GM06990 (cell line): ENCODE measurements around the gene SEC16A.

Source experiments
- DNase-seq: peaks from one replicate; pipeline ENCODE4 v3.0.0-alpha.2; 2011; ENCODE audit not compliant: insufficient read length; ENCODE audit errors: extremely low read depth
- H3K27me3 ChIP-seq: replicated peaks from 2 replicates; pipeline ENCODE4 v1.6.0; 2011; ENCODE audit warnings: low read length; ENCODE audit not compliant: control insufficient read depth, insufficient read depth
- H3K36me3 ChIP-seq: 2 replicates; pipeline ENCODE4 v1.5.1; 2011; ENCODE audit warnings: low read length; ENCODE audit not compliant: control insufficient read depth, insufficient read depth
- H3K4me3 ChIP-seq: replicated peaks from 2 replicates; pipeline ENCODE4 v1.5.1; 2011; ENCODE audit warnings: low read depth, mild to moderate bottlenecking, control low read depth, low read length
- CTCF ChIP-seq: IDR thresholded peaks from 2 replicates; pipeline ENCODE4 v1.5.1; 2011; ENCODE audit warnings: low read length, control low read depth, mild to moderate bottlenecking, inconsistent platforms; ENCODE audit not compliant: insufficient read depth, poor library complexity, severe bottlenecking

SEC16A gene

GRCh38 chr9:136519263-136520052 lies 36.6 kb upstream of the SEC16A start:
- no peak for TF ChIP-seq CTCF
- Histone ChIP-seq H3K27me3 (no peaks in the 10 kb centered on the region), H3K36me3 (peaks cover 36% of the 10 kb centered on the region), H3K4me3 (no peak overlapping the region)
- no peak for DNase-seq

- H3K27me3 ChIP-seq, result no peaks in the 10 kb centered on the region
- no peak for DNase-seq
- H3K4me3 ChIP-seq, result no peak overlapping the region
- H3K36me3 ChIP-seq, result peaks cover 42% of the 10 kb centered on the region
- no peak for TF ChIP-seq CTCF
Measured at GRCh38 chr9:136518623-136519022, 35.8 kb upstream of the SEC16A start.

GRCh38 chr9:136517950-136518349 lies 35.1 kb upstream of the SEC16A start:
- no peaks in the 10 kb centered on the region for H3K27me3 ChIP-seq
- TF ChIP-seq CTCF, result no peak
- H3K36me3 ChIP-seq, result peaks cover 43% of the 10 kb centered on the region
- no peak for DNase-seq
- no peak overlapping the region for H3K4me3 ChIP-seq

- H3K36me3 ChIP-seq, result peaks cover 46% of the 10 kb centered on the region
- H3K27me3 ChIP-seq, result no peaks in the 10 kb centered on the region
- no peak for TF ChIP-seq CTCF
- no peak for DNase-seq
- H3K4me3 ChIP-seq, result no peak overlapping the region
Measured at GRCh38 chr9:136517012-136517743, 34.3 kb upstream of the SEC16A start.

GRCh38 chr9:136516191-136516654 lies 33.4 kb upstream of the SEC16A start:
- H3K27me3 ChIP-seq, result no peaks in the 10 kb centered on the region

More at GRCh38 chr9:136516191-136516654, 33.4 kb upstream of the SEC16A start:
- Histone ChIP-seq H3K36me3 (peaks cover 47% of the 10 kb centered on the region), H3K4me3 (no peak overlapping the region)
- no peak for TF ChIP-seq CTCF
- no peak for DNase-seq
